ENCODE results near the gene ZNF208.
"Not testable (repeated sequence)": the region's sequence is repeated elsewhere in the genome, so short reads cannot be mapped to it uniquely, and the experiment has no call there.

Gene ZNF208

GRCh38 chr19:22010437-22011143 is at the start of gene ZNF208:
ZNF208 (minus strand) TSS chr19:22010943; CDS start chr19:22010794, 149 bp downstream.
- not testable (repeated sequence) for TF ChIP-seq GATA3, GATA2 (IDR thresholded peaks at IDR 0.05; ENCODE audit: low read depth, low read length)

GRCh38 chr19:22052644-22053013 is 41.9 kb upstream of the ZNF208 start:
- TF ChIP-seq GATA3 (IDR thresholded peaks at IDR 0.05; ENCODE audit: low read depth, low read length), result no peak
- no peak for TF ChIP-seq GATA2 (IDR thresholded peaks at IDR 0.05; ENCODE audit: low read depth, low read length)

DNA sequence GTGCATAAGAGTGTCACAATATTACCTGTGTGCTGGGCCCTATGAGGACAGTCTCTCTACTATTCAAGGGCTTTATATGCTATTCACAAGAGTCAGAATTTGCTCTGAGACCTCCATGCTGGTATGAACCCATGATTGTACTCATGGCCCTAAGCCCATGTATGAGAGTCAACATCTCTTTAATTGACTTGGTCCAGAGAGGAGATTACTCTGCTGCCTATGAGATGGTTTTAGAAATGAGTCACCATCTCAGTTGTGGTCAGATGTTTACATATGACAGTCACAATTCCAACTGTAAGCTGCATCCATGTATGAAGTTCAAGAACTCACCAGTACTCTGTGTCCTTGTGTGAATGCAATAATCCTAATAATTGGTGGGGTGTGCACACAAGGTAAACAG is 19.9 kb upstream of the ZNF208 start:
- TF ChIP-seq GATA3 (IDR thresholded peaks at IDR 0.05; ENCODE audit: low read depth, low read length) (no peak), GATA2 (IDR thresholded peaks at IDR 0.05; ENCODE audit: low read depth, low read length) (no peak)

DNA sequence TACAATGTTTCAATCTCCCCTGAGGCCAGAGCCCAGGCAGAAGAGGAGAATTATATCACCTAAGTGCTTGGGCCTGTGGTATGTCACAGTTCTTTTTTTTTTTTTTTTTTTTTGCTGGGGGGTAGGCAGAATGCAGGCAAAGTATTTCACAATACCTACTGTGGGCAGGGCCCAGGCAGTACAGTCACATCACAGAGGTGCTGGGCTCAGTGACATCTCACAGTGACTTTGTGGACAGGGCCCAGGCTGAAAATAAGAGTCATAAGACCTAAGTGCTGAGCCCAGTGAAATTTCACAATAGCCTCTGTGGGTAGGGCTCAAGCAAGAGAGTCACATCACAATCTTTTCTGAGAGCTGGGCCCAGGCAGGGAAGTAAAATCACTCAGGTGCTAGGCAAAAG is 15.9 kb upstream of the ZNF208 start:
- no peak for TF ChIP-seq GATA2 (IDR thresholded peaks at IDR 0.05; ENCODE audit: low read depth, low read length)
- TF ChIP-seq GATA3 (IDR thresholded peaks at IDR 0.05; ENCODE audit: low read depth, low read length), result no peak

- TF ChIP-seq GATA3 (IDR thresholded peaks at IDR 0.05; ENCODE audit: low read depth, low read length), result no peak
- TF ChIP-seq GATA2 (IDR thresholded peaks at IDR 0.05; ENCODE audit: low read depth, low read length), result no peak
Measured at GRCh38 chr19:21970466-21970865, 40.3 kb downstream of the ZNF208 start.

DNA sequence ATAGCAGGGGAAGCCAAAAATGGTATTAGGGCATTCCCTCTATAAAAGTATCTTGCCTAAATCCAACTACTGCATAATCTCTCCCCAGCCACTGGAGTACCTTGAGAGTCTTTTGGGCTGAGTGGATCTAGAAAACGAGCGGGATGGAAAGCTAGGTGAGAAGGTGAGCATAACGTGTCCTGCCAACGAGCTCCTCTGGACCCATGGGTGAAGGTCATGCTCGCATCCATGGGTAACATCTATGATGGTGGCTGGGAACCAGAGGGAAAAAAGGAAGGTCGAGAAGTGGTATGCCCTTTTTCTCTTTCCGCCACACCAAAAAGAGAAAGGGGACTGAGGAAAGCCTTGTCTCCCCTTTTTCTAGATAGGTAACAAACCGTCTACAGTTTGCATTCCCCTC is 63.0 kb downstream of the ZNF208 start:
- TF ChIP-seq GATA2 (IDR thresholded peaks at IDR 0.05; ENCODE audit: low read depth, low read length) (no peak), GATA3 (IDR thresholded peaks at IDR 0.05; ENCODE audit: low read depth, low read length) (no peak)

DNA sequence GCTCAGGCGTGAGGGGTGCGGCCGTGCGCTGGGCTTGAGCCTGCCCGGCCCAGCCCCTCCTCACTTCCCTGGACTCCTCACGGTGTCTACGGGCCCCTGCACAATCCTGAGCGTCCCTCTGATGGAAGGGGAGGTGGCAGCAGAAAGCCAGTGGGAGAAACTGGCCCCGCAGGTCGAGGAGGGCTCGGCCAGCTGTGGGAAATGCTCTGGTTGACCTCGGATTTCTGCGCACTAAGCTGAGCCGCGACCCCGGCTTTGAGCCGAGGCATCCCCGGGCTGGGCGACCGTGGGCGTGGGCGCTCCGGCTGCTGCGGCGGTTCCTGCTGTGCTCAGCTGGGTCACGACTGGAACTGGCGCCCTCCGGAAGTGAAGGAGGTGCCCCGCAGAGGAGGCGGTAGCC is 70.1 kb downstream of the ZNF208 start:
- TF ChIP-seq GATA3 (IDR thresholded peaks at IDR 0.05; ENCODE audit: low read depth, low read length), result no peak
- TF ChIP-seq GATA2 (IDR thresholded peaks at IDR 0.05; ENCODE audit: low read depth, low read length), result no peak

DNA sequence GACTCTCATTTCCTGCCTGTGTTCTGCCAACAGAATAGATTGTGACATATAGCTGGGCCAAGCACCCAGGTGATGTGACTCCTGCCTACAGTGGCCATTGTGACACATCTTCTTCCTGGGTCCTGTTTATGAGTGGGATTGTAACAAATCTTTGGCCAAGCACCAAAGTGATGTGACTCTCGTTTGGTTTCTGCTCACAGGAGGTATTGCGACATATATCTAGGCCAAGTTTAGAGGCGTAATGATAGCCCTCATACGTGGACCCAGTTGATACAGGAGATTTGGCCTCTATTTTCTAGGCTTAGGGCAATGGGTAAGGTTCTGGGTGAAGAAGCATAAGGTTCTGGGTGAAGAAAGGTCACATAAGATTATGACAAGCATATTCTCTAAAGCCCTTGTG is 76.2 kb downstream of the ZNF208 start:
- TF ChIP-seq GATA2 (IDR thresholded peaks at IDR 0.05; ENCODE audit: low read depth, low read length) (no peak), GATA3 (IDR thresholded peaks at IDR 0.05; ENCODE audit: low read depth, low read length) (no peak)

GRCh38 chr19:21934131-21934530 is 76.6 kb downstream of the ZNF208 start:
- TF ChIP-seq GATA3 (IDR thresholded peaks at IDR 0.05; ENCODE audit: low read depth, low read length) (no peak), GATA2 (IDR thresholded peaks at IDR 0.05; ENCODE audit: low read depth, low read length) (no peak)

DNA sequence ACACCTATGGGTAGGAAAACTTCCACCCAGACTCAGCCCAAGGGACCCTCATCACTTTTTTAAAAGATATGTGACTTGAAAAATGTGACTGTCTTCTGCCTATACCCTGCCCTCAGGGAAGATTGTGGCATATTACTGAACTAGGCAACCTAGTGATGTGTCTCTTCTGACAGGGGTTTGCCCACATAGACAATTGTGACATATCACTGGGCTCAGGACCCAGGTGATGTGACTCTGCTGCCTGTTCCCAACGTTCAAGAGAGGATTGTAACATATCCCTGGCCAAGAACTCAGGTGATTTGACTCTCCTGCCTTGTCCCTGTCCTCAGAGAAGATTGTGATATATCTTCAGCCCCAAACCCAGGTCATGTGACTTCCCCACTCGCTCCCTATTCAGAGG is 88.5 kb downstream of the ZNF208 start:
- TF ChIP-seq GATA3 (IDR thresholded peaks at IDR 0.05; ENCODE audit: low read depth, low read length), result no peak
- TF ChIP-seq GATA2 (IDR thresholded peaks at IDR 0.05; ENCODE audit: low read depth, low read length), result no peak

DNA sequence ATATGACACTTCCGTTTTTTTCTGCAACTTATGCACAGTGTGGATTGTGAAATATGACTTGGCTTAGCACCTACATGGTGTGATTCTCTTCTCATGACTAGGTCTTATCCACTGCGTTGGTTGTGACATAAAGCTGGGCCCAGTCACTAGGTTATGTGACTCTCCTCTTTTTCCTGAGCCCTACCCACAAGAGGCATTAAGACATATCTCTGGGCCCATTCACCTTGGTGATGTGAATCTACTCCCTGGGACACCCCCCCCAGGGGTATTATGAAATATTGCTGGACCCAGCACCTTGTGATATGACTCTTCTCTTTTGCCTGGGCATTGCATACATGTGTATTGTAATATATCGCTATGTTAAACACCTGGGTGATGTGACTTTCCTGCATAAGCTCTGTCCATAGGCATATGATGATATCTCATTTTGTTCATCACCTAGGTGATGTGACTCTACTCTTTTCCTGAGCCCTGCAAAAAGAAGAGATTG is 89.0 kb downstream of the ZNF208 start:
- TF ChIP-seq GATA2 (IDR thresholded peaks at IDR 0.05; ENCODE audit: low read depth, low read length) (no peak), GATA3 (IDR thresholded peaks at IDR 0.05; ENCODE audit: low read depth, low read length) (no peak)

DNA sequence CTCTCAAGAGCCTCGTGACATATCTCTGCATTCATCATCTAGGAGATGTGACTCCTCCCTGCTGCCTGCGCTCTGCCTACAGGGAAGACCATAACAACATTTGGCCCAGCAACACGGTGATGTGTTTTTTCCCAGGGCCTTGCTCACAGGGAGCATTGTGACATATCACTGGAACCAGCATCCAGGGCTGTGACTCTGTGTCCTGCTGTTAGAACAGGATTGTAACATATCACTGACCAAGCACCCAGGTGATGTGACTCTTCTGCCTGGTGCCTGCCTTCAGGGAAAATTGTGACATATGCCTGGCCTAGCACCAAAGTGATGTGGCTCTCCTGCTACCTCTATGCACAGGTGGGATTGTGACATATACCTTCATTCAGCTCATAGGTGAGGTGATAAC is 95.3 kb downstream of the ZNF208 start:
- TF ChIP-seq GATA2 (IDR thresholded peaks at IDR 0.05; ENCODE audit: low read depth, low read length), result no peak
- TF ChIP-seq GATA3 (IDR thresholded peaks at IDR 0.05; ENCODE audit: low read depth, low read length), result no peak

GRCh38 chr19:21912654-21913053 is 98.1 kb downstream of the ZNF208 start:
- no peak for TF ChIP-seq GATA3 (IDR thresholded peaks at IDR 0.05; ENCODE audit: low read depth, low read length)
- no peak for TF ChIP-seq GATA2 (IDR thresholded peaks at IDR 0.05; ENCODE audit: low read depth, low read length)

DNA sequence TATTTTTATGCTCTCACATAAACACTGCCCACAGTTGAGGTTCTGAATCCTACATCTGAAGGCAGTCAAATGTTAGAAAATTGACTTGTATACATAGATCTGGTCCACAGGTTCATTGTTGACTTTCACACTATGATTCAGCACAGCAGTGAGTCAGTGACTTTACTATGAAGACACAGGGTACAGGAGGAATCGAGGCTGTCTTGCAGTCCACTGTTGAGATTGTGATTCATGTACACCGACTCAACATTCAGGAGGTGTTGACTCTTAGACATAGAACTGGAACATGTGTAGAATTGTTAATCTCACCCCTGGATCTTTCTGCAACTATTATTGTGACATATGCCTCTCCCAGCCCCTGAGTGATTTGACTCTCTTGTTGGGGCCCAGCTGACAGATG is 100.4 kb downstream of the ZNF208 start:
- TF ChIP-seq GATA2 (IDR thresholded peaks at IDR 0.05; ENCODE audit: low read depth, low read length) (no peak), GATA3 (IDR thresholded peaks at IDR 0.05; ENCODE audit: low read depth, low read length) (no peak)

DNA sequence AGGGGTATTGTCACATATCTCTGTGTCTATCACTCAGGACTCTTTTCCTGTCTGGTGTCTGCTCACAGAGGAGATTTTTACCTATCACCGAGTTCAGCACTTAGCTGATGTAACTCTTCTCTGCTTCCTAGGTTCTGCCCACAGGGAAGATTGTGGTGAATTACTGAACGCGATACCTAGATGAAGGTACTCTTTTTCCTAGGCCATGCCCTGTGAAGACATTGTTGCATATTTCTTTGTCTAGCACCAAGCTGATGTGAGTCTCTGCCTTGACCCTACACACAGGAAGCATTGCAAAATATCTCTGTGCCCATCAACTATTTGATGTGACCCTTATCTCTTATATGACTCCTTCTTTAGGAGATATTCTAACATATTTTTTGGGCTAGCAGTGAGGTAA is 102.7 kb downstream of the ZNF208 start:
- no peak for TF ChIP-seq GATA3 (IDR thresholded peaks at IDR 0.05; ENCODE audit: low read depth, low read length)
- TF ChIP-seq GATA2 (IDR thresholded peaks at IDR 0.05; ENCODE audit: low read depth, low read length), result no peak

Measured in SH-SY5Y (cell line).